Testis (tissue), 3 donors: Measurements from ENCODE around the gene RUNX1. TPM values are rescaled to one million over a fixed set of nuclear protein-coding genes. Genes with fewer than 3 reads are reported as not detected.

Experiments
- DNase-seq: peaks from one replicate; pipeline ENCODE4 v3.0.0-alpha.2; 2019
- H3K27ac ChIP-seq, 2 donors: fragments of 200-600 bp; sonication (generic); one replicate each; pipeline ENCODE4 v1.5.1; 2019
- H3K27me3 ChIP-seq: fragments of 200-600 bp; sonication (generic); one replicate; pipeline ENCODE4 v1.5.1; 2019
- H3K36me3 ChIP-seq: fragments of 200-600 bp; sonication (generic); one replicate; pipeline ENCODE4 v1.5.1; 2017; ENCODE audit warnings: low read depth; ENCODE audit errors: missing control alignments
- H3K4me1 ChIP-seq: fragments of 200-600 bp; sonication (generic); one replicate; pipeline ENCODE4 v1.5.1; 2019
- H3K4me3 ChIP-seq, 2 donors: fragments of 200-600 bp; sonication (generic); one replicate each; pipeline ENCODE4 v1.5.1; 2017 to 2019
- H3K9me3 ChIP-seq: fragments of 200-600 bp; sonication (generic); one replicate; pipeline ENCODE4 v1.5.1; 2017
- CTCF ChIP-seq, 3 experiments: fragments of 450-650 bp in 2 of 3; fragments of 200-600 bp in 1 of 3; sonication (generic) in 1 of 3; IDR thresholded peaks; one replicate each; pipeline ENCODE4 v1.5.1; 2016 to 2019; ENCODE audit warnings: antibody characterized with exemption in 3 of 3, mild to moderate bottlenecking in 2 of 3, moderate library complexity in 1 of 3
- POLR2A ChIP-seq: fragments of 450-650 bp; IDR thresholded peaks from one replicate; pipeline ENCODE4 v1.6.1; 2017; ENCODE audit warnings: antibody characterized with exemption, mild to moderate bottlenecking, moderate library complexity
- WGBS, 2 donors: methylation state at CpG; one replicate each; pipeline ENCODE4 v1.1.5; 2018; 5-methylcytosine and 5-hydroxymethylcytosine counted together
- intact Hi-C: fragments of 100-400 bp; cut with DNase I; formaldehyde crosslinking; loops from one replicate; pipeline ENCODE4 v1.15.1; 2023; ENCODE audit warnings: low total_unique reads
- polyA plus RNA-seq: library from polyadenylated mRNA; stranded (reverse); fragments of 350-450 nt; fragmentation: Illumina TruSeq; extraction: RNeasy Lipid Tissue Mini Kit (QIAGEN cat#74804); gene quantifications from one replicate; pipeline ENCODE4 v1.2.3, GENCODE V29; 2014; ENCODE audit warnings: low read depth, low replicate concordance; ENCODE audit not compliant: insufficient read depth
- total RNA-seq, 2 donors: library from RNA; depleted of rRNA; stranded (reverse); fragments of >200 nt; gene quantifications; one replicate each; pipeline ENCODE4 v1.2.3, GENCODE V29; 2016

Gene RUNX1
- total and polyA plus RNA-seq, 3 donors from 2014 or later = 11.1 to 28.7 (median 24.3) TPM

GRCh38 chr21:35042836-35043235, 6.3 kb downstream of the RUNX1 start:
- H3K4me3 ChIP-seq = no peak overlapping the region
- no peak overlapping the region for H3K27ac ChIP-seq
- DNase-seq = no peak
- H3K4me1 ChIP-seq = no peaks in the 10 kb centered on the region
- intact Hi-C loops = no loop called here
- H3K27me3 ChIP-seq = no peaks in the 10 kb centered on the region
- H3K9me3 ChIP-seq = no peaks in the 10 kb centered on the region
- WGBS, 2 donors = 86 to 93% methylated on average over 6 of the region's 6 CpGs
- H3K36me3 ChIP-seq = no peaks in the 10 kb centered on the region
- TF ChIP-seq POLR2A = no peak
- no peak for TF ChIP-seq CTCF (IDR thresholded peaks at IDR 0.05)

- TF ChIP-seq CTCF (IDR thresholded peaks at IDR 0.05) = no peak
- TF ChIP-seq POLR2A = no peak
Observed at GRCh38 chr21:35041881-35042280, 7.2 kb downstream of the RUNX1 start.

GRCh38 chr21:35041122-35041521, 8.0 kb downstream of the RUNX1 start:
- no peaks in the 10 kb centered on the region for H3K9me3 ChIP-seq
- H3K27ac ChIP-seq = no peak overlapping the region
- WGBS, 2 donors = 84 to 93% methylated on average over 5 of the region's 5 CpGs
- intact Hi-C loops = no loop called here
- no peaks in the 10 kb centered on the region for H3K36me3 ChIP-seq
- H3K27me3 ChIP-seq = no peaks in the 10 kb centered on the region
- no peaks in the 10 kb centered on the region for H3K4me1 ChIP-seq
- DNase-seq = no peak
- H3K4me3 ChIP-seq = no peak overlapping the region
- TF ChIP-seq CTCF (IDR thresholded peaks at IDR 0.05) = no peak
- TF ChIP-seq POLR2A = no peak

More at GRCh38 chr21:35041881-35042280, 7.2 kb downstream of the RUNX1 start:
- no peak overlapping the region for H3K4me3 ChIP-seq
- no peak overlapping the region for H3K27ac ChIP-seq
- no peaks in the 10 kb centered on the region for H3K36me3 ChIP-seq
- WGBS, 2 donors = 89 to 91% methylated on average over 4 of the region's 4 CpGs
- no peaks in the 10 kb centered on the region for H3K4me1 ChIP-seq
- DNase-seq = no peak
- intact Hi-C loops = no loop called here
- no peaks in the 10 kb centered on the region for H3K9me3 ChIP-seq
- no peaks in the 10 kb centered on the region for H3K27me3 ChIP-seq

GRCh38 chr21:35039595-35040289, 9.4 kb downstream of the RUNX1 start:
- no peaks in the 10 kb centered on the region for H3K27me3 ChIP-seq
- TF ChIP-seq POLR2A = no peak
- H3K27ac ChIP-seq = no peak overlapping the region
- intact Hi-C loops = no loop called here
- 78 to 85% methylated on average over 3 of the region's 3 CpGs for WGBS, 2 donors
- H3K9me3 ChIP-seq = no peaks in the 10 kb centered on the region
- H3K4me3 ChIP-seq = no peak overlapping the region
- H3K36me3 ChIP-seq = no peaks in the 10 kb centered on the region
- DNase-seq = no peak
- no peaks in the 10 kb centered on the region for H3K4me1 ChIP-seq

- 83 to 84% methylated on average over 5 of the region's 5 CpGs for WGBS, 2 donors
- no peaks in the 10 kb centered on the region for H3K4me1 ChIP-seq
- H3K27me3 ChIP-seq = no peaks in the 10 kb centered on the region
- no peaks in the 10 kb centered on the region for H3K9me3 ChIP-seq
- intact Hi-C loops = no loop called here
- H3K27ac ChIP-seq = no peak overlapping the region
- TF ChIP-seq POLR2A (no peak), CTCF (IDR thresholded peaks at IDR 0.05) (no peak)
- DNase-seq = no peak
- H3K36me3 ChIP-seq = no peaks in the 10 kb centered on the region
- H3K4me3 ChIP-seq = no peak overlapping the region
Observed at GRCh38 chr21:35038772-35039319, 10.3 kb downstream of the RUNX1 start.
